Measurements from ENCODE around the gene ESRRA. TPM values are rescaled to one million over a fixed set of nuclear protein-coding genes. Genes with fewer than 3 reads are reported as not detected.
A peak's percentile ranks its signal among the peaks of the same experiment; 100 is the strongest.

ESRRA gene
- total and polyA plus RNA-seq, 9 of the 15 experiments (the other 6 are each of a cell fraction or from before 2014, with no cell fraction given), result 0.27 to 89.7 (median 23.7) TPM

DNA sequence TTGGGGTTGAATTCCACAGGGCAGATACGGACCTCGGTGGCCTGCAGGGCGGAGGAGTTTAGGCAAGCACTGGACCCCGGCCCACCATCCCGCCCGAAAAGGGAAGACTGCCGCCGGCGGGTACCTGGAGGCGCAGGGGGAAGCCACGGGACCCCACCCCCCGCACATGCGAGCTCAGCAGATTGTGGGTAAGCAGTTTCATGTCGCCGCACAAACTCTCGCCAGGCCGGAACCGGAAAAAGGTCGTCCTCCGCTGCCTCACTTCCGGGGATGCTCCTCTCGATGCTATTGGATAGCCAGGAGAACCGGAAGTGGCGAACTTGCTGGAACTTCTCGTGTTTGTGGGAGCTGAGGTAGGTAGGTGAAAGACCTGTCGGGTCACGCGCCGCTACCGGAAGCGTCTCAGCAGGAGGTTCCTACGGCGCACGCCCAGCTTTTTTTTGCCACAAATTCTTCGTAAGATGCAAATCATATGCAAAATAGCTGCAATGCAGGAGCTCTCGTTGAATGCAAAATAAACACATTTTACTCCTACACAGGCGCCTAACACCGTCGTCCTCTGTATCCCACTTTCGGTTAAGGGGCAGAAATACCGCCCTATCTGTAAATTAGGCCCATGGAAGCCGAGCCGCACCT lies 12.1 kb downstream of the ESRRA start, which contains the start of gene TRMT112 (continued):
- TF ChIP-seq, protein P1, sequence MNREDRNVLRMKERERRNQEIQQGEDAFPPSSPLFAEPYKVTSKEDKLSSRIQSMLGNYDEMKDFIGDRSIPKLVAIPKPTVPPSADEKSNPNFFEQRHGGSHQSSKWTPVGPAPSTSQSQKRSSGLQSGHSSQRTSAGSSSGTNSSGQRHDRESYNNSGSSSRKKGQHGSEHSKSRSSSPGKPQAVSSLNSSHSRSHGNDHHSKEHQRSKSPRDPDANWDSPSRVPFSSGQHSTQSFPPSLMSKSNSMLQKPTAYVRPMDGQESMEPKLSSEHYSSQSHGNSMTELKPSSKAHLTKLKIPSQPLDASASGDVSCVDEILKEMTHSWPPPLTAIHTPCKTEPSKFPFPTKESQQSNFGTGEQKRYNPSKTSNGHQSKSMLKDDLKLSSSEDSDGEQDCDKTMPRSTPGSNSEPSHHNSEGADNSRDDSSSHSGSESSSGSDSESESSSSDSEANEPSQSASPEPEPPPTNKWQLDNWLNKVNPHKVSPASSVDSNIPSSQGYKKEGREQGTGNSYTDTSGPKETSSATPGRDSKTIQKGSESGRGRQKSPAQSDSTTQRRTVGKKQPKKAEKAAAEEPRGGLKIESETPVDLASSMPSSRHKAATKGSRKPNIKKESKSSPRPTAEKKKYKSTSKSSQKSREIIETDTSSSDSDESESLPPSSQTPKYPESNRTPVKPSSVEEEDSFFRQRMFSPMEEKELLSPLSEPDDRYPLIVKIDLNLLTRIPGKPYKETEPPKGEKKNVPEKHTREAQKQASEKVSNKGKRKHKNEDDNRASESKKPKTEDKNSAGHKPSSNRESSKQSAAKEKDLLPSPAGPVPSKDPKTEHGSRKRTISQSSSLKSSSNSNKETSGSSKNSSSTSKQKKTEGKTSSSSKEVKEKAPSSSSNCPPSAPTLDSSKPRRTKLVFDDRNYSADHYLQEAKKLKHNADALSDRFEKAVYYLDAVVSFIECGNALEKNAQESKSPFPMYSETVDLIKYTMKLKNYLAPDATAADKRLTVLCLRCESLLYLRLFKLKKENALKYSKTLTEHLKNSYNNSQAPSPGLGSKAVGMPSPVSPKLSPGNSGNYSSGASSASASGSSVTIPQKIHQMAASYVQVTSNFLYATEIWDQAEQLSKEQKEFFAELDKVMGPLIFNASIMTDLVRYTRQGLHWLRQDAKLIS (CRISPR knock-in tag; IDR thresholded peaks at IDR 0.05), result peak; percentile 92; the same call in 1 of the 2 replicates
- TF ChIP-seq, protein P2, sequence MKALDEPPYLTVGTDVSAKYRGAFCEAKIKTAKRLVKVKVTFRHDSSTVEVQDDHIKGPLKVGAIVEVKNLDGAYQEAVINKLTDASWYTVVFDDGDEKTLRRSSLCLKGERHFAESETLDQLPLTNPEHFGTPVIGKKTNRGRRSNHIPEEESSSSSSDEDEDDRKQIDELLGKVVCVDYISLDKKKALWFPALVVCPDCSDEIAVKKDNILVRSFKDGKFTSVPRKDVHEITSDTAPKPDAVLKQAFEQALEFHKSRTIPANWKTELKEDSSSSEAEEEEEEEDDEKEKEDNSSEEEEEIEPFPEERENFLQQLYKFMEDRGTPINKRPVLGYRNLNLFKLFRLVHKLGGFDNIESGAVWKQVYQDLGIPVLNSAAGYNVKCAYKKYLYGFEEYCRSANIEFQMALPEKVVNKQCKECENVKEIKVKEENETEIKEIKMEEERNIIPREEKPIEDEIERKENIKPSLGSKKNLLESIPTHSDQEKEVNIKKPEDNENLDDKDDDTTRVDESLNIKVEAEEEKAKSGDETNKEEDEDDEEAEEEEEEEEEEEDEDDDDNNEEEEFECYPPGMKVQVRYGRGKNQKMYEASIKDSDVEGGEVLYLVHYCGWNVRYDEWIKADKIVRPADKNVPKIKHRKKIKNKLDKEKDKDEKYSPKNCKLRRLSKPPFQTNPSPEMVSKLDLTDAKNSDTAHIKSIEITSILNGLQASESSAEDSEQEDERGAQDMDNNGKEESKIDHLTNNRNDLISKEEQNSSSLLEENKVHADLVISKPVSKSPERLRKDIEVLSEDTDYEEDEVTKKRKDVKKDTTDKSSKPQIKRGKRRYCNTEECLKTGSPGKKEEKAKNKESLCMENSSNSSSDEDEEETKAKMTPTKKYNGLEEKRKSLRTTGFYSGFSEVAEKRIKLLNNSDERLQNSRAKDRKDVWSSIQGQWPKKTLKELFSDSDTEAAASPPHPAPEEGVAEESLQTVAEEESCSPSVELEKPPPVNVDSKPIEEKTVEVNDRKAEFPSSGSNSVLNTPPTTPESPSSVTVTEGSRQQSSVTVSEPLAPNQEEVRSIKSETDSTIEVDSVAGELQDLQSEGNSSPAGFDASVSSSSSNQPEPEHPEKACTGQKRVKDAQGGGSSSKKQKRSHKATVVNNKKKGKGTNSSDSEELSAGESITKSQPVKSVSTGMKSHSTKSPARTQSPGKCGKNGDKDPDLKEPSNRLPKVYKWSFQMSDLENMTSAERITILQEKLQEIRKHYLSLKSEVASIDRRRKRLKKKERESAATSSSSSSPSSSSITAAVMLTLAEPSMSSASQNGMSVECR (CRISPR knock-in tag; IDR thresholded peaks at IDR 0.05), result peak; percentile 87; the same call in 1 of the 2 replicates
- TF ChIP-seq TAF1 (IDR thresholded peaks at IDR 0.05; ENCODE audit: control insufficient read depth, extremely low read depth, insufficient read depth, low read length, severe bottlenecking) (peak; percentile 76), ZKSCAN3 (CRISPR knock-in tag; IDR thresholded peaks at IDR 0.05) (no peak), NR2C1 (IDR thresholded peaks at IDR 0.05) (peak; percentile 72), NR2C1 (tag; IDR thresholded peaks at IDR 0.05) (peak; percentile 45), NFRKB (IDR thresholded peaks at IDR 0.05; ENCODE audit: low read depth) (no peak; the same call in 1 of the 2 replicates), PML (IDR thresholded peaks at IDR 0.05; ENCODE audit: low read length) (peak; percentile 53; the same call in 1 of the 2 replicates), MEF2A (IDR thresholded peaks at IDR 0.05; ENCODE audit: control insufficient read depth, low read depth, low read length) (no peak)
- TF ChIP-seq, protein P3, sequence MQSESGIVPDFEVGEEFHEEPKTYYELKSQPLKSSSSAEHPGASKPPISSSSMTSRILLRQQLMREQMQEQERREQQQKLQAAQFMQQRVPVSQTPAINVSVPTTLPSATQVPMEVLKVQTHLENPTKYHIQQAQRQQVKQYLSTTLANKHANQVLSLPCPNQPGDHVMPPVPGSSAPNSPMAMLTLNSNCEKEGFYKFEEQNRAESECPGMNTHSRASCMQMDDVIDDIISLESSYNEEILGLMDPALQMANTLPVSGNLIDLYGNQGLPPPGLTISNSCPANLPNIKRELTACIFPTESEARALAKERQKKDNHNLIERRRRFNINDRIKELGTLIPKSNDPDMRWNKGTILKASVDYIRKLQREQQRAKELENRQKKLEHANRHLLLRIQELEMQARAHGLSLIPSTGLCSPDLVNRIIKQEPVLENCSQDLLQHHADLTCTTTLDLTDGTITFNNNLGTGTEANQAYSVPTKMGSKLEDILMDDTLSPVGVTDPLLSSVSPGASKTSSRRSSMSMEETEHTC (IDR thresholded peaks at IDR 0.05), result peak; percentile 93; the same call in 1 of the 2 replicates
- TF ChIP-seq, protein P4, sequence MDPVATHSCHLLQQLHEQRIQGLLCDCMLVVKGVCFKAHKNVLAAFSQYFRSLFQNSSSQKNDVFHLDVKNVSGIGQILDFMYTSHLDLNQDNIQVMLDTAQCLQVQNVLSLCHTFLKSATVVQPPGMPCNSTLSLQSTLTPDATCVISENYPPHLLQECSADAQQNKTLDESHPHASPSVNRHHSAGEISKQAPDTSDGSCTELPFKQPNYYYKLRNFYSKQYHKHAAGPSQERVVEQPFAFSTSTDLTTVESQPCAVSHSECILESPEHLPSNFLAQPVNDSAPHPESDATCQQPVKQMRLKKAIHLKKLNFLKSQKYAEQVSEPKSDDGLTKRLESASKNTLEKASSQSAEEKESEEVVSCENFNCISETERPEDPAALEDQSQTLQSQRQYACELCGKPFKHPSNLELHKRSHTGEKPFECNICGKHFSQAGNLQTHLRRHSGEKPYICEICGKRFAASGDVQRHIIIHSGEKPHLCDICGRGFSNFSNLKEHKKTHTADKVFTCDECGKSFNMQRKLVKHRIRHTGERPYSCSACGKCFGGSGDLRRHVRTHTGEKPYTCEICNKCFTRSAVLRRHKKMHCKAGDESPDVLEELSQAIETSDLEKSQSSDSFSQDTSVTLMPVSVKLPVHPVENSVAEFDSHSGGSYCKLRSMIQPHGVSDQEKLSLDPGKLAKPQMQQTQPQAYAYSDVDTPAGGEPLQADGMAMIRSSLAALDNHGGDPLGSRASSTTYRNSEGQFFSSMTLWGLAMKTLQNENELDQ (CRISPR knock-in tag; IDR thresholded peaks at IDR 0.05; ENCODE audit: borderline replicate concordance), result no peak
- TF ChIP-seq, protein P5, sequence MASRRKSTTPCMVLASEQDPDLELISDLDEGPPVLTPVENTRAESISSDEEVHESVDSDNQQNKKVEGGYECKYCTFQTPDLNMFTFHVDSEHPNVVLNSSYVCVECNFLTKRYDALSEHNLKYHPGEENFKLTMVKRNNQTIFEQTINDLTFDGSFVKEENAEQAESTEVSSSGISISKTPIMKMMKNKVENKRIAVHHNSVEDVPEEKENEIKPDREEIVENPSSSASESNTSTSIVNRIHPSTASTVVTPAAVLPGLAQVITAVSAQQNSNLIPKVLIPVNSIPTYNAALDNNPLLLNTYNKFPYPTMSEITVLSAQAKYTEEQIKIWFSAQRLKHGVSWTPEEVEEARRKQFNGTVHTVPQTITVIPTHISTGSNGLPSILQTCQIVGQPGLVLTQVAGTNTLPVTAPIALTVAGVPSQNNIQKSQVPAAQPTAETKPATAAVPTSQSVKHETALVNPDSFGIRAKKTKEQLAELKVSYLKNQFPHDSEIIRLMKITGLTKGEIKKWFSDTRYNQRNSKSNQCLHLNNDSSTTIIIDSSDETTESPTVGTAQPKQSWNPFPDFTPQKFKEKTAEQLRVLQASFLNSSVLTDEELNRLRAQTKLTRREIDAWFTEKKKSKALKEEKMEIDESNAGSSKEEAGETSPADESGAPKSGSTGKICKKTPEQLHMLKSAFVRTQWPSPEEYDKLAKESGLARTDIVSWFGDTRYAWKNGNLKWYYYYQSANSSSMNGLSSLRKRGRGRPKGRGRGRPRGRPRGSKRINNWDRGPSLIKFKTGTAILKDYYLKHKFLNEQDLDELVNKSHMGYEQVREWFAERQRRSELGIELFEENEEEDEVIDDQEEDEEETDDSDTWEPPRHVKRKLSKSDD (conservative IDR thresholded peaks at IDR 0.05; ENCODE audit: low read length), result no peak
